ENCODE results near the gene MARCHF3. TPM values are rescaled to one million over a fixed set of nuclear protein-coding genes. Genes with fewer than 3 reads are reported as not detected.

MARCHF3 gene
- total RNA-seq, 1 experiment from 2014 or later, result 5.4 TPM

DNA sequence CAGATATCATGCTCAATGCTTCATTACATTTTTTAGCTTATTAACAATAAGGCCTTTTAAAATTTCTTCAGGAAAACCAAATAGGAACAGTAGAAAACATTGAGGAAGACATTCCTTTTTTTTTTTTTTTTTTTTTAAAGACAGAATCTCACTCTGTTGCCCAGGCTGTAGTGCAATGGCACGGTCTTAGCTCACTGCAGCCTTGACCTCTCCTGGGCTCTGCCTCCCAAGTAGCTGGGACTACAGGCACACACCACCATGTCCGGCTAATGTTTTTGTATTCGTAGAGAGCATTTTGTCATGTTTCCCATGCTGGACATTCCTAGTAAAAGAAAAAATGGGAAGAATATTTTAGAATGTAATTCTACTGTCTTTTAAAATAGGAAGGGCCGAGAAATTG, 193.1 kb downstream of the MARCHF3 start:
- no peaks in the 10 kb centered on the region for H3K27me3 Mint-ChIP-seq (ENCODE audit: insufficient read depth, unreplicated experiment)
- TF ChIP-seq, protein P1, sequence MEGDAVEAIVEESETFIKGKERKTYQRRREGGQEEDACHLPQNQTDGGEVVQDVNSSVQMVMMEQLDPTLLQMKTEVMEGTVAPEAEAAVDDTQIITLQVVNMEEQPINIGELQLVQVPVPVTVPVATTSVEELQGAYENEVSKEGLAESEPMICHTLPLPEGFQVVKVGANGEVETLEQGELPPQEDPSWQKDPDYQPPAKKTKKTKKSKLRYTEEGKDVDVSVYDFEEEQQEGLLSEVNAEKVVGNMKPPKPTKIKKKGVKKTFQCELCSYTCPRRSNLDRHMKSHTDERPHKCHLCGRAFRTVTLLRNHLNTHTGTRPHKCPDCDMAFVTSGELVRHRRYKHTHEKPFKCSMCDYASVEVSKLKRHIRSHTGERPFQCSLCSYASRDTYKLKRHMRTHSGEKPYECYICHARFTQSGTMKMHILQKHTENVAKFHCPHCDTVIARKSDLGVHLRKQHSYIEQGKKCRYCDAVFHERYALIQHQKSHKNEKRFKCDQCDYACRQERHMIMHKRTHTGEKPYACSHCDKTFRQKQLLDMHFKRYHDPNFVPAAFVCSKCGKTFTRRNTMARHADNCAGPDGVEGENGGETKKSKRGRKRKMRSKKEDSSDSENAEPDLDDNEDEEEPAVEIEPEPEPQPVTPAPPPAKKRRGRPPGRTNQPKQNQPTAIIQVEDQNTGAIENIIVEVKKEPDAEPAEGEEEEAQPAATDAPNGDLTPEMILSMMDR (IDR thresholded peaks at IDR 0.05; ENCODE audit: unreplicated experiment), result no peak
- POLR2A ChIA-PET, result interaction anchor here (0.5 to 0.9 kb wide), 2 partner anchors 12 to 60 kb away, joined by 3 read pairs; no protein-coding TSS in a partner anchor
- DNase-seq (ENCODE audit: unreplicated experiment), result no peak
- CTCF ChIA-PET, result interaction anchor here (0.5 to 4.3 kb wide), 36 partner anchors 8 to 1060 kb away, joined by 3 to 50 read pairs (median 3); no protein-coding TSS in a partner anchor
- no peak overlapping the region for H3K4me3 Mint-ChIP-seq (ENCODE audit: unreplicated experiment)
- no TSS peak for BruUV-seq (replicated peaks)
- H3K4me1 Mint-ChIP-seq (ENCODE audit: insufficient read depth, unreplicated experiment), result no peaks in the 10 kb centered on the region
- intact Hi-C loops (cut with micrococcal nuclease), result no loop called here
- peak overlapping the region; percentile 8 for H3K27ac Mint-ChIP-seq (ENCODE audit: low read depth, unreplicated experiment)
- peaks cover 32% of the 10 kb centered on the region for H3K36me3 Mint-ChIP-seq (ENCODE audit: insufficient read depth, unreplicated experiment)
- no peaks in the 10 kb centered on the region for H3K9me3 Mint-ChIP-seq (ENCODE audit: unreplicated experiment)

DNA sequence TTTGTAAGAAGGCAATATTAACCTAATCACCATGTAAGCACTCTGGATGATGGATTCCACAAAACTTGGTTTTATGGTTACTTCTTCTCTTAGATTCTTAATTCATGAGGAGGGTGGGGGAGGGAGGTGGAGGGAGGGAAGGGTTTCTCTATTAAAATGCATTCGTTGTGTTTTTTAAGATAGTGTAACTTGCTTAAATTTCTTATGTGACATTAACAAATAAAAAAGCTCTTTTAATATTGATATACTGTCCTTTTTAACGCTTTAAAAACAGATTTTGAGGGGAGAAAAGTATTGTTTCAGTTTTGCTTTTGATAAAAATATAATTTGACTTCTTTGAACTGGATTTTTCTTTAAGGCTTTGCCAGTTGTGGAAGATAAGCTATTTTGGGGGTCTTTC, 193.6 kb downstream of the MARCHF3 start:
- ChIA-PET POLR2A (no interaction called here), CTCF (interaction anchor here (0.5 to 4.3 kb wide), 23 partner anchors 8 to 656 kb away, joined by 3 to 50 read pairs (median 3); no protein-coding TSS in a partner anchor)
- H3K27me3 Mint-ChIP-seq (ENCODE audit: insufficient read depth, unreplicated experiment), result no peaks in the 10 kb centered on the region
- DNase-seq (ENCODE audit: unreplicated experiment), result no peak
- H3K4me3 Mint-ChIP-seq (ENCODE audit: unreplicated experiment), result no peak overlapping the region
- H3K36me3 Mint-ChIP-seq (ENCODE audit: insufficient read depth, unreplicated experiment), result peaks cover 33% of the 10 kb centered on the region
- no peak overlapping the region for H3K27ac Mint-ChIP-seq (ENCODE audit: low read depth, unreplicated experiment)
- no peaks in the 10 kb centered on the region for H3K4me1 Mint-ChIP-seq (ENCODE audit: insufficient read depth, unreplicated experiment)
- TF ChIP-seq, protein P1 (IDR thresholded peaks at IDR 0.05; ENCODE audit: unreplicated experiment), result no peak
- no TSS peak for BruUV-seq (replicated peaks)
- H3K9me3 Mint-ChIP-seq (ENCODE audit: unreplicated experiment), result no peaks in the 10 kb centered on the region
- intact Hi-C loops (cut with micrococcal nuclease), result no loop called here

DNA sequence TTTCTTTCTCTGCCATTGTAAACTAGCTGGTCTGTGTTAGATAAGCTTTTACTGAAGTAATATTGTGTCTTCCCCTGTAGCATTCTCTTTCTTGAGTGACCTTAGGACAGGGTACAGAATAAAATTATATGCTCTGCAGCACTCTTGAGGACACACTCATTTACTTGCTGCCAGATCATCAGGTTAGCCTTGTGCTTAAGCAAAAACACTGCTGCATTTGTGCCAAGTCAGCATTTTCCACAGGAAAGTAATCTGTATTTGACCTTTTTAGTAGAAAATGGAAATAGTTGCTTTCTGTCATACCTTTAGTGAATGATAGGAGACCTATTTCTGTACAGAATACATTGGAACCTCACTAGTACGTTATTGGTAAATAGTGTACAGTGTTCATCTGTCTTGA, 199.2 kb downstream of the MARCHF3 start:
- H3K27ac Mint-ChIP-seq (ENCODE audit: low read depth, unreplicated experiment), result no peak overlapping the region
- POLR2A ChIA-PET, result interaction anchor here (0.9 kb wide), 1 partner anchor 19 kb away, joined by 3 read pairs; no protein-coding TSS in a partner anchor
- CTCF ChIA-PET, result interaction anchor here (0.6 to 1.7 kb wide), 6 partner anchors 21 to 660 kb away, joined by 3 to 6 read pairs (median 4); no protein-coding TSS in a partner anchor
- H3K4me3 Mint-ChIP-seq (ENCODE audit: unreplicated experiment), result no peak overlapping the region
- BruUV-seq (replicated peaks), result no TSS peak
- DNase-seq (ENCODE audit: unreplicated experiment), result no peak
- TF ChIP-seq, protein P1 (IDR thresholded peaks at IDR 0.05; ENCODE audit: unreplicated experiment), result no peak
- no peaks in the 10 kb centered on the region for H3K27me3 Mint-ChIP-seq (ENCODE audit: insufficient read depth, unreplicated experiment)
- intact Hi-C loops (cut with micrococcal nuclease), result no loop called here
- peaks cover 57% of the 10 kb centered on the region for H3K36me3 Mint-ChIP-seq (ENCODE audit: insufficient read depth, unreplicated experiment)
- H3K9me3 Mint-ChIP-seq (ENCODE audit: unreplicated experiment), result no peaks in the 10 kb centered on the region
- no peaks in the 10 kb centered on the region for H3K4me1 Mint-ChIP-seq (ENCODE audit: insufficient read depth, unreplicated experiment)

DNA sequence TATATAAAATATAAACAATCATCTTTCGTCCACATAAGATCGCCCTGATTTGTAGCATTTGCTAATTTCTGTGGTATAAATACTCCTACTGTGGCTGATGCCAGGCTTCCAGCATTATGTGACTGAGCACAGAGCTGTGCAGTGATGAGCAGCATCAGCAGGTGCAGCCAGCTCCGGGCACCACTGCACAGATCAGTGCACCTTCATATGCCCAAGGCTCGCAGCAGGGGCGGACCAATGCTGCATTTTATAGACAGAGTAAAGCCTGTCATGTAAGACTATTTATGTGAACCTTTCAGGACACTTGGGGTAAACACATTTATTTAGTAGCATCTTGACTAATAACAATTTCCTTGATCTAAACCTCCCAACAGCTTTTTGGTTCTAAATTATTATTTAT, 200.3 kb downstream of the MARCHF3 start:
- no peaks in the 10 kb centered on the region for H3K9me3 Mint-ChIP-seq (ENCODE audit: unreplicated experiment)
- no peak overlapping the region for H3K27ac Mint-ChIP-seq (ENCODE audit: low read depth, unreplicated experiment)
- no peak for DNase-seq (ENCODE audit: unreplicated experiment)
- intact Hi-C loops (cut with micrococcal nuclease), result no loop called here
- TF ChIP-seq, protein P1 (IDR thresholded peaks at IDR 0.05; ENCODE audit: unreplicated experiment), result no peak
- no peak overlapping the region for H3K4me3 Mint-ChIP-seq (ENCODE audit: unreplicated experiment)
- no peaks in the 10 kb centered on the region for H3K4me1 Mint-ChIP-seq (ENCODE audit: insufficient read depth, unreplicated experiment)
- ChIA-PET POLR2A (no interaction called here), CTCF (interaction anchor here (1.0 to 1.7 kb wide), 4 partner anchors 15 to 484 kb away, joined by 3 to 6 read pairs (median 6); no protein-coding TSS in a partner anchor)
- no TSS peak for BruUV-seq (replicated peaks)
- peaks cover 50% of the 10 kb centered on the region for H3K36me3 Mint-ChIP-seq (ENCODE audit: insufficient read depth, unreplicated experiment)
- no peaks in the 10 kb centered on the region for H3K27me3 Mint-ChIP-seq (ENCODE audit: insufficient read depth, unreplicated experiment)

Data from MCF 10A (cell line).